ENCODE measurements around the gene GCNT4.

DNA sequence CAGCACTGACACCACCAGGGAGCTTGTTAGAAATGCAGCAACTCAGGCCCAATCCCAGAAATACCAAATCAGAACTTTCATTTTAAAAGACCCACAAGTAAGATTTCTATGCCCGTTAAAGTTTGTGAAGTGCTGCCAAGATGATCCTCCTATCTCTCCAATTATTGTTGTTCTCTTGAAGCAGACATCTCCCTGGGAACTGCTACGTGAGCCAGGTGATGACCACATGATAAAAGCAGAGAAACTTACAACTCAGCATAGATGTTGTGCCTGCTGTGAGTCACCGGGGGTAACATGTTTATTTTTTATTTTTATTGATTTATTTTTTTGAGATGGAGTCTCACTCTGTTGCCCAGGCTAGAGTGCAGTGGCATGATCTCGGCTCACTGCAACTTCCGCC is 34.4 kb downstream of the GCNT4 start:
- TF ChIP-seq, protein P1, sequence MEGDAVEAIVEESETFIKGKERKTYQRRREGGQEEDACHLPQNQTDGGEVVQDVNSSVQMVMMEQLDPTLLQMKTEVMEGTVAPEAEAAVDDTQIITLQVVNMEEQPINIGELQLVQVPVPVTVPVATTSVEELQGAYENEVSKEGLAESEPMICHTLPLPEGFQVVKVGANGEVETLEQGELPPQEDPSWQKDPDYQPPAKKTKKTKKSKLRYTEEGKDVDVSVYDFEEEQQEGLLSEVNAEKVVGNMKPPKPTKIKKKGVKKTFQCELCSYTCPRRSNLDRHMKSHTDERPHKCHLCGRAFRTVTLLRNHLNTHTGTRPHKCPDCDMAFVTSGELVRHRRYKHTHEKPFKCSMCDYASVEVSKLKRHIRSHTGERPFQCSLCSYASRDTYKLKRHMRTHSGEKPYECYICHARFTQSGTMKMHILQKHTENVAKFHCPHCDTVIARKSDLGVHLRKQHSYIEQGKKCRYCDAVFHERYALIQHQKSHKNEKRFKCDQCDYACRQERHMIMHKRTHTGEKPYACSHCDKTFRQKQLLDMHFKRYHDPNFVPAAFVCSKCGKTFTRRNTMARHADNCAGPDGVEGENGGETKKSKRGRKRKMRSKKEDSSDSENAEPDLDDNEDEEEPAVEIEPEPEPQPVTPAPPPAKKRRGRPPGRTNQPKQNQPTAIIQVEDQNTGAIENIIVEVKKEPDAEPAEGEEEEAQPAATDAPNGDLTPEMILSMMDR (conservative IDR thresholded peaks at IDR 0.05; ENCODE audit: low read depth in 2 of 2): no peak
- TF ChIP-seq JUNB (IDR thresholded peaks at IDR 0.05; ENCODE audit: unreplicated experiment): no peak

Measured in GM23338 (cell line).